Tongue (tissue), 2 donors: ENCODE results near the gene UGCG. TPM values are rescaled to one million over a fixed set of nuclear protein-coding genes. Genes with fewer than 3 reads are reported as not detected.
A peak's percentile ranks its signal among the peaks of the same experiment; 100 is the strongest.
"Not testable (repeated sequence)": the region's sequence is repeated elsewhere in the genome, so short reads cannot be mapped to it uniquely, and the experiment has no call there.

Experiments
- DNase-seq: peaks from one replicate; pipeline ENCODE4 v3.0.0-alpha.2; 2015
- total RNA-seq: library from RNA; depleted of rRNA; stranded (reverse); fragments of >200 nt; gene quantifications from one replicate; pipeline ENCODE4 v1.2.3, GENCODE V29; 2014

The UGCG gene
- total RNA-seq, 1 donor from 2014 or later: 44.6 TPM

DNA sequence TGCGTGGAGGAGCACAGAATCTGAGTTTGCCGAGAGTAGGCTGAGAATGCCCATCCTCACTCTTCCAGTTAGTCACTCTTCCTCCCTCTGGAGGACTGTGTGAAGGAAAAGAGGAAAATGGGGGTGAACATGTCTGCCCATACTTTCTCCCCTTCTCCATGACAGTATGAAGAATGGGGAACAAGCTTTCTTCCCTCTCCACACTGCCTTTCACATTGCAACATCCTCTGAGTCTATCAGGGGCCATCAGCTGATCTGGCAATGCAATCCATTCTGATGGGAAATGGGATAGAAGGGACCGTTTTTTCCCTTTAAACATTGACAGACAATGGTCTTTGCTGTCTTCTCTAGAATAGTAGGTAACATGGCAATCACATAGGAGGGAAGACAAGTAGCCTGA lies 56.8 kb downstream of the UGCG start:
- no peak for DNase-seq

DNA sequence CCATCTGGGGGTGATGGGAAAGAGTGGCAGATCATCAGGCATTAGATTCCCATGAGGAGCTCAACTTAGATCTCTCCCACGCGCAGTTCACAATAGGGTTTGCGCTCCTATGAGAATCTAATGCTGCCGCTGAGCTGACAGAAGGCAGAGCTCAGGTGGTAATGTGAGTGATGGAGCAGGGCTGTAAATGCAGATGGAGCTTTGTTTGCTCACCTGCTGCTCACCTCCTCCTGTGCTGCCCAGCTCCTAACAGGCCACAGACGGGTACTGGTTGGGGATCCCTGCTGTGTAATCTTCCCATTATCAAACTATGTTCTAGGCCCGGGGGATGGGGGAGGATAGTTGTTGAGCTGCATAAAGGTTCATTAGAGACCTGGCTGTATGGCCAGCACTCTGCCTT lies 58.4 kb downstream of the UGCG start:
- DNase-seq: no peak

DNA sequence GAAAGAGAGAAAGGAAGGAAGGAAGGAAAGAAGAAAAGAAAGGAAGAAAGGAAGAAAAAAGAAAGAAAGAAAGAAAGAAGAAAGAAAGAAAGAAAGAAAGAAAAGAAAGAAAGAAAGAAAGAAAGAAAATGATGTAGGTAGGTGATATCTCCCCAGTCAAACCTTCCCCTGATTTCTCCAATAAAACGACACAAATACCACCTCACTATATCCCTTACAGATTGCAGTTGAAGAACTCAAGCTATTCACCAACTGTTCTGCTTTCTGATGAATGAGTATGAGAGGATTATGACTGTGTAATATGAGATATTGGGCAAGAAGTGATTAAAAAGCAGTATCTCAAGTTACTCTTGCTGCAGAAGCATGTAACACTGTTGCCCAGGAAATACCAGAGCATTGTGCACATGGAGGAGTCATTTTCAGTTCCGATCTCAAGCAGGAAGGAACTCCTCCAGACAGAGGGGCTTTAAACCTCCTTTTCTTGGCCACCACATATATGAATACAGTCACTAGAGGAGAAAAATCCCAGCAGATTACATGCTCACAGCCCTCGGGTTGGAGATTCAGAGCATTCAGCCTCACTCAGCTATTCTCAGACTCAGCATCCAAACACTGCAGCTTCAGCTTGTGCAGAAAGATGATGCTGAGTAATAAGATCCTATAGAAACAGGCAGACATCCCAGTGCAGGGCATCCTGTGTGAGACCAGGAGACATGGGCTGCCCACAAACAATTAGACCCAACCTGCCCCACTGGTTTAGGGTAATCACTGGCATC lies 61.4 kb downstream of the UGCG start:
- peak; percentile 77 for DNase-seq

DNA sequence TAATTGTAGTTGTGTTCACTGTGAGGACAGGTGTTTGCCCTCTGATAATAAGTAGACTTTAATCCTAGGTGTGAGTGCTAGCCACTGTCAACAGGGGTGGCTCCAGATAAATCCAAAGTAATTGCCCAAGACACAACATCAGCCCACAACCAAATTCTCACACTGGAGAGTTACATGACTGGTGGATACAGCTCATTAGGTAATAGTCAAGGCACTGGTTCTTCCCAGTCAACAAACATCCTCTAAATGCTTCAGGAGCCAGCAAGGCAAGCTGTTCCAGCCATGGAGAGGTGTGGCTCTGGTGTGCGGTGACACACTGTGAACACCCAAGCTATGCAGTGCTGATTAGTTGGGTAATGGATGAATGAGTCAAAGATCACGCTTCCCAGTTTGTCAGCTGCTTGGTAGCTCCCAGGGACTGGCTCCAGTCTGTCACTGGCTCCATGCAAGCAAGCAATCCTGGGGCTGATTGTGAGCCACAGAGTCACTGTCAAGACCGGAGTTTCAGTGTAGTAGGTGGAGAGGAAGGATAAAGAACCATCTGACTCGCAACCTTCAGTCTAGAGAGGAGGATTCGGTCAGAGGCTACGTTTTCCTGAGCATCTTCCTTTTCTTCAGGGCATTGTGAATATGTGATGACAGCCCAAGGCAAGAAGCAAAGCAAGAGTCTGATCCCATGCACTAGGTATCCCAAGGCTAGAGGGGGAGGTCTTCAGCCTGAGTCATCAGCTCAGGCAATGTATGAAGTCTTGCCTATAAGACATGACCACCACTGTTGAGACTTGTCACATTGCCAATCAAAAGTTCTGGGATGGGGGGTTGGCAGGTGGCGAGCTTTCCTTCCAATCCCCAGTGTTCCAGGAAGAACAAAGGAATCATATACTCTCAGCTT lies 63.1 kb downstream of the UGCG start:
- DNase-seq: peak; percentile 31

DNA sequence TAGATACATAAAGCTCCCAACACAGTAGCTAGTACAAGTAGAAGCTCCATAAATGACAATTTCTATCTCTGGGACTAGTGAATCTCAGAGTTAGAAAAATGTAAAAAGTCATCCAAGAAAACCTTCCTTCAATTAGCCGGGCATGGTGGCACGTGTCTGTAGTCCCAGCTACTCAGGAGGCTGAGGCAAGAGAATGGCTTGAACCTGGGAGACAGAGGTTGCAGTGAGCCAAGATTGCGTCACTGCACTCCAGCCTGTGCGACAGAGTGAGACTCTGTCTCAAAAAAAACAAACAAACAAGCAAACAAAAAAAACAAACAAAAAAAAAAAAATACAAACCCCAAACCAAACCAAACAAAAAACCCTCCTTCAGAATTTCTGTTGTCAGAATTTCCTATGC lies 63.9 kb downstream of the UGCG start:
- DNase-seq: not testable (repeated sequence)

DNA sequence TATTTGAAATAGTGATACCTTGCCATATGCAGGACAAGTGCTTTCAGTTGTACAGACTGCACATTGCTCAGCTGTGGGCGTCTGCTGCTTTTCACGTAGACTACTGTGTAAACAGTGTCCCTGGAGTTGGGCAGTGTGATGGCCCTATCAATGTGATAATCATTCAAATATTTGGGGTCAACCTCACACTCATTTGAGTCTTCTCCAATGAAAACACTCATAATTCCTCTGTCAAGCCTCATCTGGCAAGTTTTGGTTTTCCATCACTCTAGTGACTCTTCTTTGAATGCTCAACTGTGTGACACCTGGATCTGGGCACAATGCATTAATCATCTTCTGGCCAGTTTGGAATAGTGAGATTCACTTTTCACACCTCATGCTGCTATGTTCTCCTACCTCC lies 64.4 kb downstream of the UGCG start:
- no peak for DNase-seq

DNA sequence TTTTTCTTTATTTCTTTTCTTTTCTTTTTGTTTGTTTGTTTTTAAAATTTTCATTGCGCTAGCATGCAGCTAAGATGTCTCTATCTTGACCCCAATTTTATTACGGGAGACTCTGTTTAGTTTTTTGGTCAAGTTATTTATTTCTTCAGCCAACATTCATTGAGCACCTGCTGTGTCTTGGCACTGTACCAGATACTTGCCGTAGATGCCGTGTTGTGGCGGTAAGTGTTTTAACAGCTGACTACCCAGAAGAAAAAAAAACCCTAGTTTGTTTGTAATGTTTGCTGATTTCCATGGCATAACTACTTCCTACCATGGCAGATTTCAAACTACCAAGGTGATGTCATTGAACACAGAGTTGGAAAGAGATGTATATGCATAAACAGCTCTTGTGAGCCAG lies 65.0 kb downstream of the UGCG start:
- DNase-seq: peak; percentile 83

DNA sequence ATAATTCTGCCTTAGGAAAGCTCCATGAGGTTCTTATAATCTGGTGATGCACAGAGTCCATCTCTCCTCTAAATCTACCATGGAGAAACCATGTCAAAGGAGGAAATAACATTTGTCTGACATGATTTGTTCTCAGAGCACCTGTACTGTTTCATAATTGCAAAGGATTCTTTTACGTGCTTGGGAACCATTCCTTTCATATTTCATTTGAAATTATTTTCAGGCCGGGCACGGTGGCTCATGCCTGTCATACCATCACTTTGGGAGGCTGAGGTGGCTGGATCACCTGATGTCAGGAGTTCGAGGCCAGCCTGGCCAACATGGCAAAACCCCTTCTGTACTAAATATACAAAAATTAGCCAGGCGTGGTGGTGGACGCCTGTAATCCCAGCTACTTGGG lies 65.4 kb downstream of the UGCG start:
- no peak for DNase-seq

DNA sequence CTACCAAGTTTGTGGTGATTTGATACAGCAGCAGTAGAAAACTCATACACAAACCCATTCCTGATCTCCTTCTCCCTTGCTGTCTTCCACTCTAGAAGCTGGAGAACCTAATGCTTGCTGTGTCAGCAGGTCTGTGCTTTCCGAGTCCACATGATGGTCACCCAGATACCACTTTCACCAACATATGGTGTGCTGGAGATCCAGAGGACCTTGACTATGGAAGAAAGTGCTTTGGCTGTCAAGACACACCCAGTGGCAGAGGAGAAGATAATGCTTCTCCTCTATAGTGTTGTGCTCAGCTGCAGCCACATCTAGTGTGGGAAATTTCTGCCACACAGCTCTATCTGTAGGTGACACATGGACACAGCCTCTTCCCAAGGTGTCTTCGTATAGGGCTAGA lies 67.4 kb downstream of the UGCG start:
- DNase-seq: no peak

DNA sequence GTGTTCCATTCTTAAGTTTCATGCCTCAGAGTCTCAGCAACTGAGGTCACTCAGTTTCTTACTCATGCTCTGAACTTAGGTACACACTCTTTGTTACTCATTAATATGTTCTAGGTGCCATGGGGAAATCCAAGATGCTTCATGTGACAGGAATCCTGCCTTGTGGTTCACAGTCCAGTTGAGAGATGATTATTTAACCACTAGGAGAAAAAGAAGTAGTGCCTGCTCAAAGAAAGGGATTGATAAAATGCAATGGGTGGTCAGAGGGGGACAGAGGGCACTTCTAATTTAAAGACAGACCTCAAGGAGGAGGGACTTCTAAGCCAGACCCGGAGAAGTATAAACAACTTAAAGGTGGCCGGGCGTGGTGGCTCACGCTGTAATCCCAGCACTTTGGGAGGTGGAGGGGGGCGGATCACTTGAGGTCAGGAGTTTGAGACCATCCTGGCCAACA lies 69.0 kb downstream of the UGCG start:
- no peak for DNase-seq

DNA sequence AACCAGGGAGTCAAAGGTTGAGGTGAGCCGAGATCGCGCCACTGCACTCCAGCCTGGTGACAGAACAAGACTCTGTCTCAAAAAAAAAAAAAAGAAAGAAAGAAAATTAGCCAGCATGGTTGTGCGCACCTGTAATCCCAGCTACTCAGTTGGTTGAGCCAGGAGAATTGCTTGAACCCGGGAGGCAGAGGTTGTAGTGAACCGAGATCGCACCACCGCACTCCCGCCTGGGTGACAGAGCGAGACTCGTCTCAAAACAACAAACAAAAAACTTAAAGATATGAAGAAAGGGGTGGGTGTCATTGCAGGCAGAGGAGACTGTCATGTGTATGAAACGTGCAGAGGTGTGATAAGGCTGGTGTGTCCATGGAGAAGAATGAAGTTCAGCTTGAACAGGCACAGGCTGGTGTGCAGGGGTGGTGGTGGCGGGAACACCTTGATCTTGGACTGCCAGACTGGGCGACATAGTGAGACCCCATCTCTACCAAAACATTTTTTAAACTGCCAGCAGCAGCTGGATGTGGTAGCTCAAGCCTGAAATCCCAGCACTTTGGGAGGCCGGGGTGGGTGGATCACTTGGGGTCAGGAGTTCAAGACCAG lies 69.6 kb downstream of the UGCG start:
- no peak for DNase-seq

DNA sequence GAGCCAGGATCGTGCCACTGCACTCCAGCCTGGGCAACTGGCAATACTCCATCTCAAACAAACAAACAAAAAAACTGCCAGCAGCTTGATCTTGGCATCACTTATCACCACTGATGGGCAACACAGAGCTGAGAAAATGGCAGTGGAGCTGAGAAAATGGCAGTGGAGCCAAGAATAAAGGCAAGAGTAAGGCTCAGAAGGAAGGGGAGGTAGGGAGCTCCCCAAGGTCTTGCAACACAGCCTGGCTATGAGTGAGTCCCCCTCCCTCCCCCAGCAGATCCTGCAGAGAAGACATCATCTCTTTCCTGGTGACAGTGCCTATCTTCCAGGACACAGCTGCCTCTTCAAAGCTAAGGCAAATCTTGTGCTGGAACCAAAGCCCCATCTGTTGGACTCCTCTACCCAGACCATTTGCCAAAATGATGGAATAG lies 70.3 kb downstream of the UGCG start:
- DNase-seq: no peak

DNA sequence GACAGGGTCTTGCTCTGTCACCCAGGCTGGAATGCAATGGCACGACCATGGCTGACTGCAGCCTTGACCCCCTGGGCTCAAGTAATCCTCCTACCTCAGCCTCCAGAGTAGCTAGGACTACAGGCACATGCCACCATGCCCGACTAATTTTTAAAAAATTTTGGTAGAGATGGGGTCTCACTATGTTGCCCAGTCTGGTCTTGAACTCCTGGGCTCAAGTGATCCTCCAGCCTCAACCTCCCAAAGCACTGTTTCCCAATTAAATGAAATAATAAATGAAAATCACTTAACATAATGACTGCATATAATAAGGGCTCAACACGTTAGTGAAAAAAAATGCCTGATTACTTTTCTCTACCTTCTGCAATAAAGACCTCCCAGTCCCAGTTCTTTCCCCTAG lies 71.0 kb downstream of the UGCG start:
- no peak for DNase-seq

DNA sequence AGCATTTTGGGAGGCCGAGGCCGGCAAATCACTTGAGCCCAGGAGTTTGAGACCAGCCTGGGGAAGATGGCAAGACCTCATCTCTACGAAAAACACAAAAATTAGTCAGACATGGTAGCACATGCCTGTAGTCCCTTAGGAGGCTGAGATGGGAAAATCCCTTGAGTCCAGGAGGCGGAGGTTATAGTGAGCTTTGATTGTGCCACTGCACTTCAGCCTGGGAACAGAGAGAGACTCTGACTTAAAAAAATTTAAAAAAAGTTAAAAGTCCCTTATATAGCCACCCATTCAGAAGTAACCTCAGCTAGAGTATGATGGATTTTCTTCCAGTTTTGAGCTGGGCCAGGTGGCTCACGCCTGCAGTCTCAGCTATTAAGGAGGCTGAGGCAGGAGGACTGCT lies 72.4 kb downstream of the UGCG start:
- DNase-seq: no peak

DNA sequence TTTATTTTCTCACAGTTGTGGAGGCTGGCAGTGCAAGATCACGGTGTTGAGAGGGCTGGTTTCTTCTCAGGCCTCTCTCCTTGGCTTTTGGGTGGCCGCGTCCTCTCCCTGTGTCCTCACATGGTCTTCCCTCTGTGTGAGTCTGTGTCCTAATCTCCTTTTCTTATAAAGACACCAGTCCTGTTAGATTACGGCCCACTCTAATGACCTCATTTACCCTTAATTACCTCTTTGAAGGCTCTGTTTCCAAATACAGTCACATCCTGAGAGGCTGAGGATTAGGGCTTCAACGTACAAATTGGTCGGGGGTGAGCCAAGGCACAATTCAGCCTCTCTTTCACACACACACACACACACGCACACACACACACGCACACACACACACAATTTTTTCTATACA lies 73.0 kb downstream of the UGCG start:
- DNase-seq: no peak

DNA sequence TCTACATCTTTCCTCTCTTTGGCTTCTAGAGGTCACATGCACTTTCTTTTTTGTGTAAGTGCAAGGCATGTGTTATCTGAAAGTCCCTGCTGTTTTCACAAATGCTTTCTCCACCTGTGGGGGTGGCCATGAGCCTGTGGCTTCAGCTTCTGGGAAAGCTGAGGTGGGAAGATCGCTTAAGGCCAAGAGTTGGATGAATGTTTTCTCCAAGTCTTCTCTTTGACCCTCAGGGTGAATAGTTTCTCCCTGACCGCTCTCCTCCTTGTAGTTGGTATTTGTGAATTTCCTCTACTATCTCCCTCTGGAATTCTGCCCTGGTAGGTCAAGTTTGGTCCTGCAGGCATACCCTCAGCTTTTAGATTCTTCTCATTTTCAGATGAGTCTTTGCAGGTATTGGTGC lies 74.2 kb downstream of the UGCG start:
- no peak for DNase-seq

DNA sequence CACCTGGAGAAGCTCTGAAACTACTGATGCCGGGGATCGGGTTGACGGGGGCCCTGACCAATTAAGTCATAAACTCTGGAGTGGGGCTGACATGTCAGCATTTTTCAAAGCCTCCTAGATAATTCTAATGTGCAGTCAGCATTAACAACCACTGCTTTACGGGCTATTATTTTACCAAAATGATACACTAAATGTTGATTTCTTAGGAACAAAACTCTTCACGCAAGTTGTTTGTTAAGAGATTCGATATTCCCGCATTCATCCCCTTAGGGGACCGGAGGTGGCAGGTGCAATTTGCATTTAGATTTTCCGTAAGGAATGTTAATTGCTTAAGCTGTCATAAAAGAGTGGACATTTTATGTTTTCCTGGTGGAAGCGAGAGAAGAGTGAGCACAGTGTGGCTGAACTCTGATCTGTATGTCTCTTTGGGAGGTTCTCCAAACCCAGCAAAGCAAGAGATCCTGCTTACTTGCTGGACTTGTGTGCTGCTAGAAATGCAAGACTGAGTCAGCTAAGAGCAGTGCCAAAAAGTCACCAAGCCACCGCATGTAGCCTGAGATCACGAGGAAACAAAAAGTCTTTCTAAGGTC lies 77.6 kb downstream of the UGCG start:
- peak; percentile 22 for DNase-seq

DNA sequence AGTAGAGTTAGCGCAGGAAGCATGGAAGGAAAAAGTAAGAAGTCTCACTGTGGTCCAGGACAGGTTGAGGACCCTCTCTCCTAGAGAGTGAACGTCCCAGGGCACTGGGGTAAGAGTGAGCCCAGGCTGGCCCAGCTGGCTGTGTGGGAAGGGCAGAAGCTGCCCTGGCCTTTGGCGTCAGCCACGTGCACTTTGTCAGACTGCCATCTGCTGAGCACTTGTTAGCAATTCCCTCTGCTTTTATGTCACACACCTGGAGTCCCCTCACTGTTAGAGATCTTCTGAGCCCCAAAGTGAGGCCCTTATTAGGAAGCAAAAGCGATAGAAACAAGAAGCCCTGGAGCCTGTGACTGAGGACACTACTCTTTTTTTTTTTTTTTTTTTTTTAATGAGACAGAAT lies 79.1 kb downstream of the UGCG start:
- DNase-seq: peak; percentile 17

DNA sequence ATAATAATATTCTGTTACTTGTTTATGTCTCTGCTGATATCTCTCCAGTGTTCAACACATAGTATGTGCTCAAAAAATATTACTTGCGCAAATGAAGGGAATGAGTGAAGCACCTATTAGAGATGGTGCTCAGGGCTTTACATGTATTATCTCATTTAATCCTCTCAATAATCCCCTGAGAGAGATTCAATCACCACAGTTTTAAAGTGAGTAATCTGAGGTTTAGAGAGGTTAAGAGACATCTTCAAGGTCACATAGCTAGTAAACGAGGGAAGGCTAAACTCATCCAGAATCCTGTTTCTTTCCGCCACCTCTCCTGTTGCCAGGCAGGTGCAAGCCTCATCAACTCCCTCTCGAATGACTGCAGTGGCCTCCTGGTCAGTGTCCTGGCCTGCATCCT lies 82.0 kb downstream of the UGCG start:
- DNase-seq: no peak

DNA sequence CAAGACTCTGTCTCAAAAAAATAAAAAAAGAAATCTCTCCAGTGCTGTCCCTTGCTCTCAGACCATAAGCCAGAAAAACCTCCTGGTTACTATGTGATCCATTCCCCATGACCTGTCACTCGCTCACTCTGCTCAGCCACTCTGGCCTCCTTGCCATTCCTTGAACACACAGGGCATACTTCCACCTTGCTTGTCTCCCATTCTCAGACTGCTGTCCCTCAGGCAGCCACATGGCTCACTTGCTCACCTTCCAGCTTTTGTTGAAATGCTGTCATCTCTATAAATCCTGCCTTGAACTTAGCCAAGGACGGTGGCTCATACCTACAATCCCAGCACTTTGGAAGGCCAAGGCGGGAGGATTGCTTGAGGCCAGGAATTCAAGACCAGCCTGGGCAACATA lies 82.9 kb downstream of the UGCG start:
- no peak for DNase-seq

DNA sequence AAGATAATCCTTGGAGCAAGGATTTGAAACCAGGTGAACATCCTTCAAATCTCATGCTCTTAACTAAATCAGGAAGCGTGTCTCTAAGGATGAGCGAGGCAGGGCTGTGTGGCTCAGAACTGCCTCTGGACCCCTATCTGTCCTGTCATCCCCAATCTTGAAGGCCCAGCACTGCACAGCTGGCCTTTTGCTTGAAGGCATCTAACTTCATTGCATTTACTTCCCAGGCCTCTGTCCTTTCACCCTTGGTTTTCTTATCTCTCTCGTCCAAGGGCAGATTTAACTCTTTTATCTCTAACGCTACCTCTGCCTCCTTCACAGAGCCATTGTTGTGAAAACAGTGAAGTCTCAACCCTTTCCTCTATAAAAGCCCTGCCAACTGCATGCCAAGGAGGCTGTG lies 83.8 kb downstream of the UGCG start:
- no peak for DNase-seq

DNA sequence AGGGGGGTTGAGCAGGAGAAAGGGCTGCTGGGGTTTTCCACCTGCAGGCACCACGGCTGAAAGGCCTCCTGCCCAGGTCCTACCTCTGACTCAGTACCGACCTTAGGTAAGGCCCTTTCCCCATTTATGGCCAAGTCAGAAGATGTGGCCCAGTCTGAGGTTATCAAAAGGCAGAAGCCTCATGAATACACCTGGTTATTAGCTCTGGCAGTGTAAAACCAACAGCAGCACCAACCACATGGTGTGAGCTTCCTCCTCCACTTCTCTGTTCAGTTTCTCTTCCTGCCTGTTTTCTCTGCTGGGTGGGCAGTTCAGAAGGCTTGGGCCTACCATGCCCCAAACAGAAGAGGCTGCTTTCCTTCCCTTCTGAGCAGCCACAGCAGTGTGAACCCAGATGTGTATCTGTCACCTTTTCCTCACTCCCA lies 86.9 kb downstream of the UGCG start:
- DNase-seq: no peak
